SU-DHL-6 (cell line): ENCODE measurements around the gene ADGRD2.

Source experiments
- H2AFZ ChIP-seq: fragments of 200-600 bp; sonication (generic); 2 replicates; pipeline ENCODE4 v1.6.1; 2014; ENCODE audit warnings: low read depth, mild to moderate bottlenecking, moderate library complexity, mixed read lengths, antibody characterized with exemption, low read length; ENCODE audit not compliant: severe bottlenecking
- H3F3A ChIP-seq: fragments of 200-600 bp; shearing (Covaris generic); 2 replicates; pipeline ENCODE4 v1.6.0; 2016; ENCODE audit warnings: antibody characterized with exemption, mild to moderate bottlenecking; ENCODE audit not compliant: insufficient read depth
- H3K27ac ChIP-seq: fragments of 200-600 bp; sonication (generic); 2 replicates; pipeline ENCODE4 v1.5.1; 2016; ENCODE audit warnings: low read depth, mild to moderate bottlenecking, low read length, moderate library complexity, mixed read lengths
- H3K27me3 ChIP-seq: fragments of 200-600 bp; sonication (generic), shearing (Covaris generic); 2 replicates; pipeline ENCODE4 v1.6.0; 2014; ENCODE audit warnings: mild to moderate bottlenecking, low read length
- H3K36me3 ChIP-seq: fragments of 200-600 bp; sonication (generic); 2 replicates; pipeline ENCODE4 v1.6.1; 2014; ENCODE audit warnings: mild to moderate bottlenecking, low read length, mixed read lengths
- H3K4me2 ChIP-seq: fragments of 300-600, 200-600 bp; shearing (Covaris generic), sonication (generic); 2 replicates; pipeline ENCODE4 v1.6.0; 2014; ENCODE audit warnings: low read length, low read depth, mild to moderate bottlenecking; ENCODE audit not compliant: poor library complexity, severe bottlenecking
- H3K4me3 ChIP-seq: fragments of 200-600 bp; sonication (generic); 2 replicates; pipeline ENCODE4 v1.5.1; 2014; ENCODE audit warnings: antibody characterized with exemption, low read length, mild to moderate bottlenecking, mixed read lengths; ENCODE audit not compliant: insufficient read depth, poor library complexity, severe bottlenecking
- H3K79me2 ChIP-seq: fragments of 200-600 bp; sonication (generic); 2 replicates; pipeline ENCODE4 v1.6.1; 2014; ENCODE audit warnings: mild to moderate bottlenecking, low read length, moderate library complexity; ENCODE audit not compliant: insufficient read depth
- H3K9ac ChIP-seq: fragments of 200-600 bp; sonication (generic); 2 replicates; pipeline ENCODE4 v1.7.0; 2014; ENCODE audit warnings: mild to moderate bottlenecking, low read length
- H3K9me2 ChIP-seq: fragments of 200-600 bp; sonication (generic); replicated peaks from 2 replicates; pipeline ENCODE4 v1.6.1; 2014; ENCODE audit warnings: low read length; ENCODE audit not compliant: insufficient read depth
- H3K9me3 ChIP-seq: fragments of 200-600 bp; sonication (generic); 2 replicates; pipeline ENCODE4 v1.6.1; 2014; ENCODE audit warnings: low read length, mixed read lengths; ENCODE audit not compliant: insufficient read depth
- H4K20me1 ChIP-seq: fragments of 200-600 bp; sonication (generic); 2 replicates; pipeline ENCODE4 v1.6.1; 2014; ENCODE audit warnings: low read depth, mild to moderate bottlenecking, antibody characterized with exemption, low read length, moderate library complexity, mixed read lengths
- CTCF ChIP-seq: fragments of 200-600 bp; sonication (generic); IDR thresholded peaks from one replicate; pipeline ENCODE4 v1.5.1; 2017; ENCODE audit warnings: antibody characterized with exemption, mild to moderate bottlenecking, low read length, moderate library complexity; ENCODE audit not compliant: insufficient read depth, poor library complexity, severe bottlenecking
- EZH2phosphoT487 ChIP-seq: fragments of 200-600 bp; sonication (generic), shearing (Covaris generic); conservative IDR thresholded peaks from 2 replicates; pipeline ENCODE4 v1.6.1; 2018; ENCODE audit warnings: mild to moderate bottlenecking, antibody characterized with exemption, low read length, moderate library complexity, mixed read lengths

ADGRD2 gene

GRCh38 chr9:124491049-124491975, 41.1 kb downstream of the ADGRD2 start:
- no peaks in the 10 kb centered on the region for H4K20me1 ChIP-seq
- no peak overlapping the region for H3K27ac ChIP-seq
- H3K4me2 ChIP-seq: no peak overlapping the region
- no peaks in the 10 kb centered on the region for H3K79me2 ChIP-seq
- H3K9me2 ChIP-seq: no peaks in the 10 kb centered on the region
- H3K36me3 ChIP-seq: no peaks in the 10 kb centered on the region
- no peak overlapping the region for H2AFZ ChIP-seq
- H3K9me3 ChIP-seq: no peaks in the 10 kb centered on the region
- H3K9ac ChIP-seq: no peak overlapping the region
- no peak overlapping the region for H3K4me3 ChIP-seq
- H3K27me3 ChIP-seq: no peaks in the 10 kb centered on the region
- H3F3A ChIP-seq: no peaks in the 10 kb centered on the region
- TF ChIP-seq CTCF (no peak), EZH2phosphoT487 (no peak)

- Histone ChIP-seq H3K36me3 (no peaks in the 10 kb centered on the region), H2AFZ (no peak overlapping the region), H3K27me3 (no peaks in the 10 kb centered on the region), H3K27ac (no peak overlapping the region), H3K4me2 (no peak overlapping the region), H3F3A (no peaks in the 10 kb centered on the region), H3K9ac (no peak overlapping the region), H4K20me1 (no peaks in the 10 kb centered on the region), H3K4me3 (no peak overlapping the region), H3K9me3 (no peaks in the 10 kb centered on the region), H3K79me2 (no peaks in the 10 kb centered on the region), H3K9me2 (no peaks in the 10 kb centered on the region)
- TF ChIP-seq CTCF (no peak), EZH2phosphoT487 (no peak)
Measured at GRCh38 chr9:124492818-124493217, 42.6 kb downstream of the ADGRD2 start.

DNA sequence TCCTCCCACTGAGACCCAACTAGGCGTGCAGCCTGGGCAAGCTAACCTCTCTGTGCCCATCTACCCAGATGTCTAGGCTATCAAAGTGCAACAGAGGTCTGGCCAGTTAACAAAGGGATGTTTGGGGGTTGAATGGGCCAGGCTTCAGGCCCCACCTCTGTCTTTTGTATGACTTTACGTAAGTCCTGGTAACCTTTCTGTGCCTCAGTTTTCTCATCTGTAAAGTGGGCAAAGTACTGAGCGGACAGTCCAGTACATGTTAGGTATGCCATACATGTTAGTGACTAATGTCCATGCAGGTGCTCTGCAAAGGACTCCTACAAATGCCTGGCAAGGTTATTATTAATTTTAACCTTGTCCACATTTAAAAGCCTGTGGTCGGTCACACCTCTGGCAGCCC, 43.0 kb downstream of the ADGRD2 start:
- H3K4me2 ChIP-seq: no peak overlapping the region
- H3K4me3 ChIP-seq: no peak overlapping the region
- H3K79me2 ChIP-seq: no peaks in the 10 kb centered on the region
- TF ChIP-seq EZH2phosphoT487 (no peak), CTCF (no peak)
- no peaks in the 10 kb centered on the region for H3K36me3 ChIP-seq
- no peak overlapping the region for H3K9ac ChIP-seq
- no peaks in the 10 kb centered on the region for H3K9me2 ChIP-seq
- no peaks in the 10 kb centered on the region for H3F3A ChIP-seq
- no peak overlapping the region for H2AFZ ChIP-seq
- no peaks in the 10 kb centered on the region for H3K27me3 ChIP-seq
- no peaks in the 10 kb centered on the region for H4K20me1 ChIP-seq
- H3K9me3 ChIP-seq: no peaks in the 10 kb centered on the region
- no peak overlapping the region for H3K27ac ChIP-seq
